K562 (cell line): ENCODE measurements around the gene SETD4. TPM values are rescaled to one million over a fixed set of nuclear protein-coding genes. Genes with fewer than 3 reads are reported as not detected.
A peak's percentile ranks its signal among the peaks of the same experiment; 100 is the strongest.

Experiments used
- ATAC-seq: fragments of 200-7000 bp; cut with Tn5 transposase; 3 replicates; pipeline ENCODE4 v1.9.1; 2020; ENCODE audit warnings: moderate library complexity
- BruUV-seq: library from RNA; stranded (reverse); fragments of 400-500 nt; replicated peaks from 2 replicates; lab custom pipeline; 2021; lab: Mats Ljungman, UMichigan
- CTCF ChIA-PET: fragments of 300-600 bp; formaldehyde crosslinking; extraction: SDS; loops from one replicate; lab custom pipeline; 2021; ENCODE audit warnings: low intra/inter-chr PET ratio; lab: Yijun Ruan, JAX
- POLR2A ChIA-PET: fragments of 300-600, 350-650 bp; sonication (Branson Sonifier 250); formaldehyde crosslinking; extraction: SDS; loops from one replicate; lab custom pipeline; 2021; ENCODE audit warnings: antibody characterized with exemption, inconsistent platforms; lab: Yijun Ruan, JAX
- DNase-seq, 4 experiments: peaks; one replicate each; pipeline versions ENCODE4 v3.0.0 to v3.0.0-alpha.2; 2011 to 2018; ENCODE audit warnings: low spot score in 3 of 4, mixed read lengths in 3 of 4; ENCODE audit errors: extremely low read depth in 1 of 4
- FAIRE-seq: peaks from 2 replicates; lab custom pipeline; 2011; peaks lifted over from hg19 to GRCh38; lab: Jason Lieb, UNC
- H2AFZ ChIP-seq: 2 replicates; pipeline ENCODE4 v1.6.0; 2011; ENCODE audit warnings: low read depth, low read length, control low read depth, inconsistent platforms
- H3K27ac ChIP-seq: fragments of 200-600 bp; 3 replicates; pipeline ENCODE4 v1.8.0; 2011; ENCODE audit warnings: low read depth, mild to moderate bottlenecking, control low read depth, inconsistent platforms, low read length, moderate library complexity, mixed read lengths; ENCODE audit errors: extremely low read depth
- H3K27me3 ChIP-seq, 2 experiments: fragments of 300-600 bp in 1 of 2; 2 replicates in 1 of 2; 3 replicates in 1 of 2; pipeline versions ENCODE4 v1.6.0 to v1.8.0; 2011; ENCODE audit warnings: inconsistent platforms in 2 of 2, low read length in 2 of 2, mild to moderate bottlenecking in 1 of 2, mixed read lengths in 1 of 2, moderate library complexity in 1 of 2; ENCODE audit not compliant: control insufficient read depth in 2 of 2, insufficient read depth in 2 of 2
- H3K36me3 ChIP-seq: fragments of 300-600 bp; 3 replicates; pipeline ENCODE4 v1.8.0; 2011; ENCODE audit warnings: mild to moderate bottlenecking, low read length, inconsistent platforms; ENCODE audit not compliant: control insufficient read depth, insufficient read depth
- H3K4me1 ChIP-seq, 2 experiments: fragments of 200-600 bp in 1 of 2; replicated peaks in 1 of 2; 2 replicates in 1 of 2; 3 replicates in 1 of 2; pipeline versions ENCODE4 v1.5.1 to v1.8.0; 2011; ENCODE audit warnings: inconsistent platforms in 2 of 2, low read length in 2 of 2, mild to moderate bottlenecking in 1 of 2, mixed read lengths in 1 of 2, moderate library complexity in 1 of 2; ENCODE audit not compliant: control insufficient read depth in 2 of 2, insufficient read depth in 2 of 2
- H3K4me2 ChIP-seq: 2 replicates; pipeline ENCODE4 v1.6.1; 2011; ENCODE audit warnings: low read length, control low read depth, inconsistent platforms, mixed read lengths; ENCODE audit not compliant: insufficient read depth
- H3K4me3 ChIP-seq: fragments of 200-600 bp; sonication (generic), shearing (Covaris generic); 2 replicates; pipeline ENCODE4 v1.5.1; 2016; ENCODE audit warnings: control low read depth, inconsistent platforms
- H3K79me2 ChIP-seq: fragments of 200-600 bp; 3 replicates; pipeline ENCODE4 v1.8.0; 2011; ENCODE audit warnings: low read length, inconsistent platforms; ENCODE audit not compliant: control insufficient read depth, insufficient read depth
- H3K9ac ChIP-seq, 2 experiments: 2 replicates each; pipeline versions ENCODE4 v1.6.0 to v1.6.1; 2011; ENCODE audit warnings: low read depth in 2 of 2, low read length in 2 of 2, control low read depth in 1 of 2, inconsistent platforms in 1 of 2, mild to moderate bottlenecking in 1 of 2, mixed read lengths in 1 of 2; ENCODE audit not compliant: insufficient read depth in 1 of 2
- H3K9me1 ChIP-seq: one replicate; pipeline ENCODE4 v1.6.0; 2011; ENCODE audit warnings: inconsistent platforms, mild to moderate bottlenecking, low read length, moderate library complexity; ENCODE audit not compliant: control insufficient read depth, insufficient read depth
- H3K9me3 ChIP-seq: replicated peaks from 2 replicates; pipeline ENCODE4 v1.5.1; 2011; ENCODE audit warnings: low read depth, low read length, inconsistent platforms; ENCODE audit not compliant: control insufficient read depth, insufficient read depth
- H4K20me1 ChIP-seq: replicated peaks from 2 replicates; pipeline ENCODE4 v1.6.1; 2011; ENCODE audit warnings: low read length, inconsistent platforms, mixed read lengths; ENCODE audit not compliant: control insufficient read depth, insufficient read depth
- CBFA2T2 ChIP-seq: fragments of 450-650 bp; conservative IDR thresholded peaks from 2 replicates; pipeline ENCODE4 v1.6.1; 2017; ENCODE audit warnings: mild to moderate bottlenecking
- CBX1 ChIP-seq: sonication (generic); IDR thresholded peaks from 2 replicates; pipeline ENCODE4 v1.6.1; 2016; ENCODE audit warnings: antibody characterized with exemption, low read depth, mild to moderate bottlenecking
- EGR1 ChIP-seq: fragments of 450-650 bp; conservative IDR thresholded peaks from 2 replicates; pipeline ENCODE4 v1.6.1; 2017; ENCODE audit warnings: mild to moderate bottlenecking
- EP400 ChIP-seq: fragments of 450-650 bp; IDR thresholded peaks from 2 replicates; pipeline ENCODE4 v1.6.1; 2017; ENCODE audit warnings: antibody characterized with exemption, mild to moderate bottlenecking, moderate library complexity
- ETV5 ChIP-seq: sonication (generic); formaldehyde crosslinking; IDR thresholded peaks from 2 replicates; pipeline ENCODE4 v1.4.0; 2020; ENCODE audit warnings: low read depth, mild to moderate bottlenecking, missing genetic modification reagents
- FOXM1 ChIP-seq, 2 experiments: fragments of 450-650 bp in 1 of 2; sonication (generic) in 1 of 2; formaldehyde crosslinking in 1 of 2; IDR thresholded peaks; 2 replicates each; pipeline versions ENCODE4 v1.6.1 to v1.9.0; 2017 to 2022; ENCODE audit warnings: low read depth in 2 of 2, mild to moderate bottlenecking in 2 of 2, missing genetic modification reagents in 1 of 2, moderate library complexity in 1 of 2
- GABPB1 ChIP-seq: sonication (generic); formaldehyde crosslinking; IDR thresholded peaks from 2 replicates; pipeline ENCODE4 v1.8.0; 2022; ENCODE audit warnings: mild to moderate bottlenecking, missing genetic modification reagents
- GATAD2A ChIP-seq: fragments of 450-650 bp; IDR thresholded peaks from 2 replicates; pipeline ENCODE4 v1.6.1; 2017
- HNRNPLL ChIP-seq: fragments of 200-400 bp; formaldehyde crosslinking; IDR thresholded peaks from 2 replicates; pipeline ENCODE4 v1.6.1; 2017; ENCODE audit warnings: low read length, low read depth, mild to moderate bottlenecking; ENCODE audit not compliant: poor library complexity, severe bottlenecking
- MAFK ChIP-seq: IDR thresholded peaks from 2 replicates; pipeline ENCODE4 v1.6.1; 2011; ENCODE audit warnings: low read length, improper control_type of control experiment
- MAZ ChIP-seq, 2 experiments: fragments of 450-650 bp in 1 of 2; sonication (generic) in 1 of 2; formaldehyde crosslinking; IDR thresholded peaks in 1 of 2; conservative IDR thresholded peaks in 1 of 2; 2 replicates each; pipeline versions ENCODE4 v1.4.0 to v1.5.0; 2020; ENCODE audit warnings: mild to moderate bottlenecking in 1 of 2, missing genetic modification reagents in 1 of 2
- NFYB ChIP-seq: IDR thresholded peaks from 2 replicates; pipeline ENCODE4 v1.6.1; 2011; ENCODE audit warnings: mild to moderate bottlenecking, moderate library complexity; ENCODE audit not compliant: insufficient read length; ENCODE audit errors: extremely low read depth
- POLR2AphosphoS5 ChIP-seq: IDR thresholded peaks from 2 replicates; pipeline ENCODE4 v1.6.1; 2011; ENCODE audit warnings: mild to moderate bottlenecking, low read depth, low read length, moderate library complexity; ENCODE audit not compliant: control insufficient read depth, insufficient read depth
- RAD51 ChIP-seq: fragments of 450-650 bp; IDR thresholded peaks from 2 replicates; pipeline ENCODE4 v1.7.1; 2016; ENCODE audit warnings: low read depth, mild to moderate bottlenecking, borderline replicate concordance
- RBBP5 ChIP-seq: fragments of 200-600 bp; sonication (generic); IDR thresholded peaks from 2 replicates; pipeline ENCODE4 v1.6.1; 2012; ENCODE audit warnings: borderline replicate concordance, mild to moderate bottlenecking, low read length, control low read depth, inconsistent platforms; ENCODE audit not compliant: insufficient read depth, poor library complexity, severe bottlenecking
- RBM25 ChIP-seq: fragments of 200-400 bp; formaldehyde crosslinking; IDR thresholded peaks from 2 replicates; pipeline ENCODE4 v1.6.1; 2018; ENCODE audit warnings: low read length, low read depth, moderate library complexity; ENCODE audit not compliant: severe bottlenecking
- SAFB ChIP-seq: fragments of 200-400 bp; formaldehyde crosslinking; IDR thresholded peaks from 2 replicates; pipeline ENCODE4 v1.6.1; 2017; ENCODE audit warnings: low read depth, low read length, borderline replicate concordance
- SMAD2 ChIP-seq: fragments of 150-350 bp; IDR thresholded peaks from 2 replicates; pipeline ENCODE4 v1.6.1; 2014; ENCODE audit warnings: low read depth, mild to moderate bottlenecking, low read length
- TBL1XR1 ChIP-seq, 2 experiments: IDR thresholded peaks; 2 replicates each; pipeline ENCODE4 v1.6.1; 2012; ENCODE audit warnings: improper control_type of control experiment in 2 of 2, low read length in 2 of 2, mild to moderate bottlenecking in 1 of 2
- TCF3 ChIP-seq: sonication (generic); formaldehyde crosslinking; IDR thresholded peaks from 2 replicates; pipeline ENCODE4 v1.4.0; 2020; ENCODE audit warnings: mild to moderate bottlenecking, missing genetic modification reagents
- ZNF146 ChIP-seq: IDR thresholded peaks from one replicate; pipeline ENCODE4 v1.6.1; 2018; ENCODE audit warnings: missing compliant biosample characterization; ENCODE audit not compliant: unreplicated experiment
- ZNF217 ChIP-seq: sonication (generic); formaldehyde crosslinking; IDR thresholded peaks from 2 replicates; pipeline ENCODE4 v1.8.0; 2022; ENCODE audit warnings: mild to moderate bottlenecking, missing genetic modification reagents
- ZNF316 ChIP-seq: fragments of 450-650 bp; IDR thresholded peaks from 2 replicates; pipeline ENCODE4 v1.6.1; 2016
- WGBS: fragments of 100-300 bp; shearing (Covaris generic); methylation state at CpG from one replicate; pipeline ENCODE4 v1.1.6; 2016; ENCODE audit warnings: low coverage, mixed read lengths; ENCODE audit not compliant: insufficient coverage; ENCODE audit errors: missing lambda C conversion rate; 5-methylcytosine and 5-hydroxymethylcytosine counted together
- in situ Hi-C: fragments of 300-500 bp; cut with MboI; formaldehyde crosslinking; loops from 4 replicates; pipeline ENCODE4 v1.15.0; 2018; ENCODE audit warnings: inconsistent platforms, mixed read lengths
- intact Hi-C: fragments of 100-400 bp; cut with micrococcal nuclease; formaldehyde crosslinking; loops from 2 replicates; pipeline ENCODE4 v1.14.2; 2022
- polyA plus RNA-seq, 8 experiments: library from polyadenylated mRNA; depleted of rRNA in 4 of 8; stranded (reverse) in 5 of 8; unstranded in 3 of 8; fragments of >200 nt; fragmentation: Nextera tagmentation in 2 of 8; fragmentation: Illumina TruSeq in 1 of 8; extraction: Ambion mirVana in 2 of 8; extraction: Trizol in 1 of 8; gene quantifications; 2 replicates each; pipeline versions ENCODE4 v1.2.1 to v1.2.3, GENCODE V29; 2011 to 2014; ENCODE audit warnings: inconsistent platforms in 1 of 8, missing spikeins in 1 of 8
- total RNA-seq, 7 experiments: library from RNA; depleted of rRNA in 6 of 7; stranded (reverse); fragments of >200 nt in 6 of 7; fragmentation: Illumina TruSeq in 2 of 7; extraction: Trizol in 2 of 7; gene quantifications; 2 replicates each; pipeline versions ENCODE4 v1.2.1 to v1.2.3, GENCODE V29; 2011 to 2021; ENCODE audit warnings: low replicate concordance in 1 of 7

The SETD4 gene
- total and polyA plus RNA-seq, 9 of the 15 experiments (the other 6 are each of a cell fraction or from before 2014, with no cell fraction given): 16.1 to 51.3 (median 25.7) TPM

- Histone ChIP-seq H3K36me3 (0 out of 3 replicates have a peak, but pooled peaks cover 2% of the 10 kb centered on the region), H3K27me3 (no peaks in the 10 kb centered on the region), H3K9ac (peak within 1 kb of the TSS; percentile 26 to 87; a peak in 3 of 4 replicates), H3K9me3 (peaks cover 11% of the 10 kb centered on the region), H3K4me3 (peak within 1 kb of the TSS; percentile 43), H2AFZ (peak within 1 kb of the TSS; percentile 83), H4K20me1 (no peaks in the 10 kb centered on the region), H3K9me1 (no peaks in the 10 kb centered on the region), H3K27ac (peak within 1 kb of the TSS; percentile 29), H3K79me2 (no peaks in the 10 kb centered on the region), H3K4me2 (peak within 1 kb of the TSS; percentile 74), H3K4me1 (peaks cover 0 to 9% of the 10 kb centered on the region in 2 experiments; a peak in 1 of 5 replicates)
- intact Hi-C loops: no loop called here
- FAIRE-seq (peak; percentile 44), DNase-seq (peak; percentile 78 to 87 (median 80)), ATAC-seq (peak; percentile 93)
- in situ Hi-C loops: no loop called here
- ChIA-PET POLR2A (interaction anchor here (0.5 to 1.7 kb wide), 4 partner anchors 10 to 50 kb away, joined by 3 to 11 read pairs (median 4); partner anchors contain the start of gene SETD4), CTCF (no interaction called here)
- BruUV-seq: TSS peak; percentile 68
- 55% methylated on average over 66 of the region's 71 CpGs for WGBS
- TF ChIP-seq ZNF146 (CRISPR knock-in tag): peak; percentile 26
- TF ChIP-seq GATAD2A: no peak
- TF ChIP-seq NFYB: peak; percentile 26
- TF ChIP-seq SMAD2: no peak
- TF ChIP-seq ZNF316: peak; percentile 51; the same call in 1 of the 2 replicates
- TF ChIP-seq GABPB1 (CRISPR knock-in tag): peak; percentile 34; the same call in 1 of the 2 replicates
- TF ChIP-seq TCF3 (CRISPR knock-in tag): no peak
- peak; percentile 49 for TF ChIP-seq RBBP5
- TF ChIP-seq MAFK: peak; percentile 62
- TF ChIP-seq EGR1: 0 out of 2 replicates have a peak, but pooled peaks have one; percentile 14
- TF ChIP-seq POLR2AphosphoS5: no peak
- TF ChIP-seq CBFA2T2: 0 out of 2 replicates have a peak, but pooled peaks have one; percentile 5
- TF ChIP-seq RAD51: peak; percentile 83
- TF ChIP-seq CBX1: 0 out of 2 replicates have a peak, but pooled peaks have one; percentile 25
- TF ChIP-seq HNRNPLL: peak; percentile 21
- TF ChIP-seq TBL1XR1 (IDR thresholded peaks at IDR 0.05; ENCODE audit: low read length in 2 of 2): no peak
- TF ChIP-seq SAFB: peak; percentile 75; the same call in 1 of the 2 replicates
- TF ChIP-seq ZNF217 (CRISPR knock-in tag): no peak
- TF ChIP-seq EP400: peak; percentile 39; the same call in 1 of the 2 replicates
- no peak for TF ChIP-seq RBM25
- TF ChIP-seq MAZ (CRISPR knock-in tag; conservative IDR thresholded peaks at IDR 0.05 in 1 of 2, IDR thresholded peaks at IDR 0.05 in 1 of 2): 0 out of 4 replicates have a peak, but pooled peaks of 1 of the 2 experiments have one; percentile 31
- TF ChIP-seq FOXM1 (IDR thresholded peaks at IDR 0.05; ENCODE audit: low read depth): no peak
- TF ChIP-seq FOXM1 (CRISPR knock-in tag; IDR thresholded peaks at IDR 0.05; ENCODE audit: low read depth): no peak
- TF ChIP-seq ETV5: 0 out of 2 replicates have a peak, but pooled peaks have one; percentile 18
Observed at GRCh38 chr21:36069713-36070583, 9.6 kb upstream of the SETD4 start, which contains the start of gene CBR1. Gene CBR1, plus strand, starts transcription at chr21:36070024. Its CDS starts 92 bp downstream, at chr21:36070116.
